ENCODE results near the gene BCAS2.

- no peak for TF ChIP-seq EZH2phosphoT487 (IDR thresholded peaks at IDR 0.05; ENCODE audit: low read depth, severe bottlenecking, unreplicated experiment)
- no peak for TF ChIP-seq CTCF (IDR thresholded peaks at IDR 0.05; ENCODE audit: poor library complexity)
These were observed 29.2 kb downstream of the BCAS2 start for GRCh38 chr1:114552106-114552639.
